MM.1S (cell line): ENCODE results near the gene IL12RB1.

Experiments used
- DNase-seq: peaks from one replicate; pipeline ENCODE4 v3.0.0-alpha.2; 2015
- H2AFZ ChIP-seq: fragments of 300-600 bp; sonication (generic); 2 replicates; pipeline ENCODE4 v1.6.0; 2016; ENCODE audit warnings: antibody characterized with exemption, low read length
- H3F3A ChIP-seq: fragments of 300-600 bp; sonication (generic); 2 replicates; pipeline ENCODE4 v1.6.1; 2016; ENCODE audit warnings: mild to moderate bottlenecking, antibody characterized with exemption, low read length, moderate library complexity, mixed read lengths; ENCODE audit not compliant: insufficient read depth
- H3K27ac ChIP-seq: fragments of 300-600 bp; sonication (generic); 2 replicates; pipeline ENCODE4 v1.5.1; 2016; ENCODE audit warnings: mild to moderate bottlenecking, low read length
- H3K27me3 ChIP-seq: fragments of 300-600 bp; sonication (generic); replicated peaks from 2 replicates; pipeline ENCODE4 v1.6.0; 2016; ENCODE audit warnings: low read length; ENCODE audit not compliant: insufficient read depth
- H3K36me3 ChIP-seq: fragments of 300-600 bp; sonication (generic); replicated peaks from 2 replicates; pipeline ENCODE4 v1.6.1; 2016; ENCODE audit warnings: mild to moderate bottlenecking, low read length, mixed read lengths; ENCODE audit not compliant: insufficient read depth
- H3K4me1 ChIP-seq: fragments of 300-600 bp; sonication (generic); 2 replicates; pipeline ENCODE4 v1.6.1; 2016; ENCODE audit warnings: low read length, mixed read lengths
- H3K4me2 ChIP-seq: fragments of 300-600 bp; sonication (generic); 2 replicates; pipeline ENCODE4 v1.6.0; 2016; ENCODE audit warnings: low read depth, low read length
- H3K4me3 ChIP-seq: fragments of 300-600 bp; sonication (generic); 2 replicates; pipeline ENCODE4 v1.5.1; 2016; ENCODE audit warnings: low read length, mixed read lengths
- H3K79me2 ChIP-seq: fragments of 300-600 bp; sonication (generic); 2 replicates; pipeline ENCODE4 v1.6.1; 2016; ENCODE audit warnings: mixed run types, low read length, mixed read lengths
- H3K9ac ChIP-seq: fragments of 300-600 bp; sonication (generic); 2 replicates; pipeline ENCODE4 v1.6.1; 2016; ENCODE audit warnings: low read length, mixed read lengths
- H3K9me2 ChIP-seq: fragments of 300-600 bp; sonication (generic); replicated peaks from 2 replicates; pipeline ENCODE4 v1.6.1; 2016; ENCODE audit warnings: mild to moderate bottlenecking, low read length, mixed read lengths; ENCODE audit not compliant: insufficient read depth
- H3K9me3 ChIP-seq: fragments of 300-600 bp; sonication (generic); replicated peaks from 2 replicates; pipeline ENCODE4 v1.6.1; 2016; ENCODE audit warnings: mild to moderate bottlenecking, low read length, mixed read lengths; ENCODE audit not compliant: insufficient read depth
- H4K20me1 ChIP-seq: fragments of 300-600 bp; sonication (generic); 2 replicates; pipeline ENCODE4 v1.6.1; 2016; ENCODE audit warnings: mild to moderate bottlenecking, low read length, moderate library complexity, mixed read lengths; ENCODE audit not compliant: insufficient read depth
- EZH2 ChIP-seq: fragments of 300-600 bp; sonication (generic); optimal IDR thresholded peaks from 2 replicates; pipeline ENCODE3; 2017; ENCODE audit warnings: low read depth, mild to moderate bottlenecking, antibody characterized with exemption, low read length, mixed read lengths
- EZH2phosphoT487 ChIP-seq: fragments of 300-600 bp; sonication (generic); IDR thresholded peaks from 2 replicates; pipeline ENCODE4 v1.6.1; 2018; ENCODE audit warnings: antibody characterized with exemption, low read length
- TF ChIP-seq, protein P1 (sequence below): fragments of 300-600 bp; sonication (generic); IDR thresholded peaks from 2 replicates; pipeline ENCODE4 v1.5.1; 2016; ENCODE audit warnings: antibody characterized with exemption, low read length, mixed read lengths

IL12RB1 gene

DNA sequence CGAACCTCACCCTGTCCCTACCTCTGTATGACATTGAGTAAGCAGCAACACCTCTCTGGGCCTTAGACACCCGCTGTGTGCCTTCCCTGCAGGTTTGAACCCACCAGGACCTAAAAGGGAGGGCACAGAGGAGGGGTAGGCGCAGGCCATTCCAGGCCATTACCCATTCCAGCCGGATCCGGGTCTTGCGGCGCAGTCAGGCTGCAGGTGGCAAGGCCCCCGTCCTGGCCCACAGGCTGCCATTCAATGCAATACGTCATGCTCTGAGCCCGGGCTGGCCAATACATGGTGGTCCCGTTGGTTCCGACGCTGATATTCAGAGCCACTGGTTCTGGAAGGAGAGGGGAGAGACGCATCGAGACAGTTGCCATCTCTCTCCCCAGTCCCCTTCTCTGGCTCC lies 17.4 kb downstream of the IL12RB1 start:
- Histone ChIP-seq H3K27me3 (no peaks in the 10 kb centered on the region), H3K4me3 (no peak overlapping the region), H3K9me2 (no peaks in the 10 kb centered on the region), H3K4me1 (no peaks in the 10 kb centered on the region), H3K9ac (no peak overlapping the region), H2AFZ (no peak overlapping the region), H3K36me3 (no peaks in the 10 kb centered on the region; the same call in 1 of the 2 replicates), H4K20me1 (no peaks in the 10 kb centered on the region), H3K4me2 (no peak overlapping the region), H3K27ac (no peak overlapping the region), H3K79me2 (no peaks in the 10 kb centered on the region), H3F3A (no peaks in the 10 kb centered on the region), H3K9me3 (no peaks in the 10 kb centered on the region)
- TF ChIP-seq EZH2: no peak
- TF ChIP-seq, protein P1, sequence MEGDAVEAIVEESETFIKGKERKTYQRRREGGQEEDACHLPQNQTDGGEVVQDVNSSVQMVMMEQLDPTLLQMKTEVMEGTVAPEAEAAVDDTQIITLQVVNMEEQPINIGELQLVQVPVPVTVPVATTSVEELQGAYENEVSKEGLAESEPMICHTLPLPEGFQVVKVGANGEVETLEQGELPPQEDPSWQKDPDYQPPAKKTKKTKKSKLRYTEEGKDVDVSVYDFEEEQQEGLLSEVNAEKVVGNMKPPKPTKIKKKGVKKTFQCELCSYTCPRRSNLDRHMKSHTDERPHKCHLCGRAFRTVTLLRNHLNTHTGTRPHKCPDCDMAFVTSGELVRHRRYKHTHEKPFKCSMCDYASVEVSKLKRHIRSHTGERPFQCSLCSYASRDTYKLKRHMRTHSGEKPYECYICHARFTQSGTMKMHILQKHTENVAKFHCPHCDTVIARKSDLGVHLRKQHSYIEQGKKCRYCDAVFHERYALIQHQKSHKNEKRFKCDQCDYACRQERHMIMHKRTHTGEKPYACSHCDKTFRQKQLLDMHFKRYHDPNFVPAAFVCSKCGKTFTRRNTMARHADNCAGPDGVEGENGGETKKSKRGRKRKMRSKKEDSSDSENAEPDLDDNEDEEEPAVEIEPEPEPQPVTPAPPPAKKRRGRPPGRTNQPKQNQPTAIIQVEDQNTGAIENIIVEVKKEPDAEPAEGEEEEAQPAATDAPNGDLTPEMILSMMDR: no peak
- TF ChIP-seq EZH2phosphoT487: no peak
- DNase-seq: no peak

DNA sequence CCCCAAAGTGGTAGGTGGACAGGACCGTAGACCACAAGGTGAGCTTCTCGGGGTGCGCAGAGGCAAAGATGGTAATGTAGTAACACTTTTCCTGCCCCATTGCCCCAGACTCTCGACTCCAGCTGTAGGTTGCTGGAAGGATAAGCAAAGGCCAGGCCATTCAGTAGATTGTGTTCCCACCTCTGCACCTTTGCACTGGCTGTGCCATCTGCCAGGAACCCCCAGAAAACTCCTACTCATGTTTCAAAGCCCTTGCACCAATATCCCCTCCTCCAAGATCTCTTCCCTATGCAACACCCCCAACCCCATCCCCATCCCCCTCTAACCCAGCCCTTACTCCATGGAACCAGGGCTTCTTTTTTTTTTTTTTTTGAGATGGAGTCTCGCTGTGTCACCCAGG lies 18.3 kb downstream of the IL12RB1 start:
- no peak for TF ChIP-seq EZH2phosphoT487
- Histone ChIP-seq H3K9ac (no peak overlapping the region), H3K36me3 (no peaks in the 10 kb centered on the region; the same call in 1 of the 2 replicates), H3K4me1 (no peaks in the 10 kb centered on the region), H3K4me2 (no peak overlapping the region), H3K9me2 (no peaks in the 10 kb centered on the region), H4K20me1 (no peaks in the 10 kb centered on the region), H3K4me3 (no peak overlapping the region), H3K27ac (no peak overlapping the region), H3K27me3 (no peaks in the 10 kb centered on the region), H2AFZ (no peak overlapping the region), H3K9me3 (no peaks in the 10 kb centered on the region), H3K79me2 (no peaks in the 10 kb centered on the region), H3F3A (no peaks in the 10 kb centered on the region)
- no peak for DNase-seq

- no peaks in the 10 kb centered on the region for H3K27me3 ChIP-seq
These were observed 21.6 kb downstream of the IL12RB1 start for GRCh38 chr19:18065173-18065495.

GRCh38 chr19:18063463-18063862 lies 23.3 kb downstream of the IL12RB1 start:
- Histone ChIP-seq H3K27me3 (no peaks in the 10 kb centered on the region), H2AFZ (no peak overlapping the region), H3K27ac (no peak overlapping the region), H4K20me1 (no peaks in the 10 kb centered on the region), H3K4me1 (no peaks in the 10 kb centered on the region), H3K36me3 (no peaks in the 10 kb centered on the region), H3K4me3 (no peak overlapping the region), H3K9me2 (no peaks in the 10 kb centered on the region), H3K9me3 (no peaks in the 10 kb centered on the region), H3K79me2 (no peaks in the 10 kb centered on the region), H3F3A (no peaks in the 10 kb centered on the region), H3K4me2 (no peak overlapping the region), H3K9ac (no peak overlapping the region)
- DNase-seq: no peak
- TF ChIP-seq EZH2phosphoT487 (no peak), EZH2 (no peak)
- TF ChIP-seq, protein P1: no peak

More at GRCh38 chr19:18065173-18065495, 21.6 kb downstream of the IL12RB1 start:
- H3K4me3 ChIP-seq: no peak overlapping the region
- no peaks in the 10 kb centered on the region for H4K20me1 ChIP-seq
- DNase-seq: no peak
- no peaks in the 10 kb centered on the region for H3K9me2 ChIP-seq
- H3K27ac ChIP-seq: no peak overlapping the region
- no peaks in the 10 kb centered on the region for H3K9me3 ChIP-seq
- no peak overlapping the region for H2AFZ ChIP-seq
- H3K4me1 ChIP-seq: no peaks in the 10 kb centered on the region
- H3F3A ChIP-seq: no peaks in the 10 kb centered on the region
- no peaks in the 10 kb centered on the region for H3K36me3 ChIP-seq
- no peaks in the 10 kb centered on the region for H3K79me2 ChIP-seq
- H3K9ac ChIP-seq: no peak overlapping the region
- H3K4me2 ChIP-seq: no peak overlapping the region
- TF ChIP-seq EZH2: no peak
- TF ChIP-seq, protein P1: no peak
- no peak for TF ChIP-seq EZH2phosphoT487
